Hepatic stellate cell (primary cell): Measurements from ENCODE around the gene GNAS-AS1.

ENCODE experiments used
- DNase-seq: peaks from one replicate; pipeline ENCODE4 v3.0.0; 2011; ENCODE audit warnings: low spot score

The GNAS-AS1 gene

DNA sequence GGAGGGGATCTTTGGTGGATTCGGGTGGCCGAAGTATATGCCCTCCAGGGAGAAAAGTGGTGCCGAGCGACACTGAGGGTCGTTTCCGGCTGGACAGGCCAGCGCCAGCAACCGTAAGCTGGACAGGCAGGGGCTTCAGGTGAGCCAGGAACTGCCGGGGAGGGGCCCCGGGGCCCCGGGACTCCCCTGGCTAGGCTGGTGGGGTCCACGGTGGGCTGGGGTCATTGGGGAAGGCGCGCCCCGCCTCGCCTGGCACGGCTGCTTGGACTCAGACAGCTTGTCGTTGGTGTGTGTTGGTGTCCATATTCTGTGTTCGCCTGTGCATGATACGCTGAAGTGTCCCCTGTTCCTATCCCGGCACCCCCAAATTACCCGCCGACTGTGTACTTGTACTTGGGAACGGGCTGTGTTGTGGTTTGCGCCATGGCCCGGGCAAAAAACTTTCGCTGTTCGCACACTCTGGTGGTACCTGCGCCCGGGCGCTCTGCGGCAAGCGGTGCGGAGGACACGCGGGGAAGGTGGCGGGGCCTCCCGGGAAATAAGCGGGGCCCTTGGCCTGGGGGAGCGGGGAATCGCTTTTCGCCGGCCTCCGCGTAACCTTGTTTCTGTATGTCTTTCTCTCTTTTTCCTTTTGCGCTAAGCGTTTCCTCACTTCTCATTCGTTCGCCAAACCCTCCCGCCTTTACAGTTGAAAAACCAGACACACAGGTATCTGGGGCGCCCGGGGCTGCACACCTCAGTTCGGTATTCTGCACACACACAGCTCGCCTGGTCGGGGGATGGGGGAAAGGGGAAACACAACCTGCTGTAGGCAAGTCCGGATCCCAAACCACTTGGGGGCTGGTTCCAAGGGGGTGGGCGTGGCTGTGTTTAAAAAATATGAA, 5.0 kb upstream of the GNAS-AS1 start:
- no peak for DNase-seq

DNA sequence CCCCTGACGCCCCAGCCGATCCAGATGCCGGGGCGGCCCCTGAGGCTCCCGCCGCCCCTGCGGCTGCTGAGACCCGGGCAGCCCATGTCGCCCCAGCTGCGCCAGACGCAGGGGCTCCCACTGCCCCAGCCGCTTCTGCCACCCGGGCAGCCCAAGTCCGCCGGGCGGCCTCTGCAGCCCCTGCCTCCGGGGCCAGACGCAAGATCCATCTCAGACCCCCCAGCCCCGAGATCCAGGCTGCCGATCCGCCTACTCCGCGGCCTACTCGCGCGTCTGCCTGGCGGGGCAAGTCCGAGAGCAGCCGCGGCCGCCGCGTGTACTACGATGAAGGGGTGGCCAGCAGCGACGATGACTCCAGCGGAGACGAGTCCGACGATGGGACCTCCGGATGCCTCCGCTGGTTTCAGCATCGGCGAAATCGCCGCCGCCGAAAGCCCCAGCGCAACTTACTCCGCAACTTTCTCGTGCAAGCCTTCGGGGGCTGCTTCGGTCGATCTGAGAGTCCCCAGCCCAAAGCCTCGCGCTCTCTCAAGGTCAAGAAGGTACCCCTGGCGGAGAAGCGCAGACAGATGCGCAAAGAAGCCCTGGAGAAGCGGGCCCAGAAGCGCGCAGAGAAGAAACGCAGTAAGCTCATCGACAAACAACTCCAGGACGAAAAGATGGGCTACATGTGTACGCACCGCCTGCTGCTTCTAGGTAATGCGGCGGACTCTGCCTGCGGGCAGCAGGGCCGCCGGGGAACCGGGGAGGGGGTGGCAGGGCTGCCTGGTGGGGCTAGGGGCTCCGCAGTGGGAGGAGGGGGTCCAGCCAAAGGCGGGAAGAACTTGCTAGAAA, 4.2 kb upstream of the GNAS-AS1 start:
- no peak for DNase-seq

DNA sequence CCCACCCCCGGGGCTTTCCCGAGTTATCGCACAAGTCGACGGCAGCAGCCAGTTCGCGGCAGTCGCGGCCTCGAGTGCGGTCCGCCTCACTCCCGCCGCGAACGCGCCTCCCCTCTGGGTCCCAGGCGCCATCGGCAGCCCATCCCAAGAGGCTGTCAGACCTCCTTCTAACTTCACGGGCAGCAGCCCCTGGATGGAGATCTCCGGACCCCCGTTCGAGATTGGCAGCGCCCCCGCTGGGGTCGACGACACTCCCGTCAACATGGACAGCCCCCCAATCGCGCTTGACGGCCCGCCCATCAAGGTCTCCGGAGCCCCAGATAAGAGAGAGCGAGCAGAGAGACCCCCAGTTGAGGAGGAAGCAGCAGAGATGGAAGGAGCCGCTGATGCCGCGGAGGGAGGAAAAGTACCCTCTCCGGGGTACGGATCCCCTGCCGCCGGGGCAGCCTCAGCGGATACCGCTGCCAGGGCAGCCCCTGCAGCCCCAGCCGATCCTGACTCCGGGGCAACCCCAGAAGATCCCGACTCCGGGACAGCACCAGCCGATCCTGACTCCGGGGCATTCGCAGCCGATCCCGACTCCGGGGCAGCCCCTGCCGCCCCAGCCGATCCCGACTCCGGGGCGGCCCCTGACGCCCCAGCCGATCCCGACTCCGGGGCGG, 3.4 kb upstream of the GNAS-AS1 start:
- no peak for DNase-seq

DNA sequence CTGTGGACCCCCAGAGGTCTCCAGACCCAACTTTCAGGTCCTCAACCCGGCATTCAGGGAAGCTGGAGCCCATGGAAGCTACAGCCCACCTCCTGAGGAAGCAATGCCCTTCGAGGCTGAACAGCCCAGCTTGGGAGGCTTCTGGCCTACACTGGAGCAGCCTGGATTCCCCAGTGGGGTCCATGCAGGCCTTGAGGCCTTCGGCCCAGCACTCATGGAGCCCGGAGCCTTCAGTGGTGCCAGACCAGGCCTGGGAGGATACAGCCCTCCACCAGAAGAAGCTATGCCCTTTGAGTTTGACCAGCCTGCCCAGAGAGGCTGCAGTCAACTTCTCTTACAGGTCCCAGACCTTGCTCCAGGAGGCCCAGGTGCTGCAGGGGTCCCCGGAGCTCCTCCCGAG, 2.8 kb upstream of the GNAS-AS1 start:
- DNase-seq = no peak

DNA sequence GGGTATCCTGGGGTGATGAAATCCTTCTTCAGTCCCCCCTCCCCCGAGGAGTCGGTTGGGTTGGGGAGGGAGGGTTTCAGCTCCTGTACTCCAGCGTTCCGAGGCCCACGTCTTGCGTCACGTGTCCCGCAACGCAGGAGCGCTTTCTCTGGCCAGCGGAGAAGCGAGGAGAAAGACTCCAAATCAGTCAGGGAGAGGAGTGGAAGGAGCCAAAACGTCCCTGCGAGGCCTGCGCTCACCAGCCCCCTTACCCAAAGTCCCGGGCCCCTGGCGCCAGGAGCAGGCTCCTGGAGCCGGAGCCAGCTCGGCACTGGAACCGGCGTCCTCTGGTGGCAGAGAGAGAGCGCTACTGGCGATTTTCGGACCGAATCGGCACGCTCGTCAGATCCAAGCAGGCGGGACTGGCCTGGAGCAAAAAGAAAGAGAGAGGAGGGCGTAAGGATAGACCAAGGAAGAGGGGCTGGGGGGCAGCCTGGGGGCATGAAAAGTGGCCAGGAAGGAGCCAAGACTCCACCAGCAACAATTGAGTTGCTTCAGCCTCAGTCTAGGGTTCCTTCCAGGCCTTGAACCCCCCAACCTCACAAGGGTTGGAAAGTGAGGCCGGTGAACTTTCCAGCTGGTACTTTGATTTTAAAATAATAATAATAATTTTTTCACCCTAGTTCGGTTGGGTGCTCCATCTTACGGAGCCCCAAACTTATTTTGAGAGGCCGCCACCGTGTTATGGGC, 2.0 kb upstream of the GNAS-AS1 start, which contains the start of gene GNAS:
Gene GNAS, plus strand, starts transcription at position 174 of the 729 bp plus-strand sequence.
- DNase-seq = peak; percentile 68

DNA sequence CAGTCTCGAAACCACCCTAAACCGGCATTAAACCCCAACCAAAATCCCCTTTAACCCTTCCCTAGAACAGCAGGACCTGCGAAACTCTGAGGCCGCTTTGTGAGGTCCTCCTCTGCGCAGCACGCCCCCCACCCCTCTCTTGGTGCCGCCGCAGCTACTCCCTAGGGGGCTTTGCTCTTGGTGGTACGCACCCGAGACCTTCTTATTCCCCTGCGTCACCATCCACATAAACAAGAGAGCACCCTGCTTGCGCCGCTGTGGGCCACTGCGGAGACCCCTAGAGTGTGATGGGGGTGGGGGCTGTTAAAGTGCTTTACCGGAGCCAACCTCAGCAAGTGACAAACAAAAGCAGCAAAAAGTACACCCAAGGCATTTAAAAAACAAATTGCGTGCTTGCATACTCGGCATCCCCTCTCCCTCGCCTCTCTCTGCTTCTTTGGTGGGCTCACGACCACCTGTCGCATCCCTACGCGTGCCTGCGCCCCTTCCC, 1.3 kb upstream of the GNAS-AS1 start:
- no peak for DNase-seq

DNA sequence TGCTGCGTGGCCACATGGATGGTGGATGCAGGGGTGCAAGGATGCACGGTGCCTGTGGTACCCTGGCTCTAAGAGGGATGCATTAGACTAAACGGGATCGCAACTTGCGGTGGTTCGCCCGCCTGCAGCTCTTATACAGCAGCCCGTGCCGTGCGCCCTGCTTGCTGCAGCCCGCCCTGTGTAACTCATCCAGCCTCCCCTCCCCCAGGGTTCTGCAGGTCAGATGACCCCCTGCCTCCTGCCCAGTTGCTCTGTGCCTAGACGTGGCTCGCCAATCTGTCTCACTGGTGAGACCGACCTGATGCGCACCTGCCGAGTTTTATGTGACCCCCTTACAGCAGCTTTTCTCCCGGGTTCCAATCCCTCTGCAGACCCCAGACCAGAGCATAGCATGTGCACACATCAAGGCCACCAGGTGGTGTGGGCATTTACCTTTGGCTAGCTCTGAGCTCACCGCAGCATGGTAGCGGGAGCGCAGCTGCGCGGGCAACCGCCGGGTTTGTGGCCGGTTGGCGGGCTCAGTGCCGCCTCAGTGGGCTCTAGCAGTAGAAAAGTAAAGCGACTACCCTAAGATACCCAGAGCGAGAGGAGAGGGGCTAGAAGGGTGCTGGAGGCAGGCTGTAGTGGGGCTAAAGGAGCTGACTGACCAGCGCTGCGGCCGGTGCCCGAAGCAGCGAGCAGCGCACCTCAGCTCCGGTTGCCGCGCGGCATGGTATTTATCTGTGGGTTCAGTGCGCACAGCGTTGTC, 693 bp upstream of the GNAS-AS1 start:
- DNase-seq = no peak

DNA sequence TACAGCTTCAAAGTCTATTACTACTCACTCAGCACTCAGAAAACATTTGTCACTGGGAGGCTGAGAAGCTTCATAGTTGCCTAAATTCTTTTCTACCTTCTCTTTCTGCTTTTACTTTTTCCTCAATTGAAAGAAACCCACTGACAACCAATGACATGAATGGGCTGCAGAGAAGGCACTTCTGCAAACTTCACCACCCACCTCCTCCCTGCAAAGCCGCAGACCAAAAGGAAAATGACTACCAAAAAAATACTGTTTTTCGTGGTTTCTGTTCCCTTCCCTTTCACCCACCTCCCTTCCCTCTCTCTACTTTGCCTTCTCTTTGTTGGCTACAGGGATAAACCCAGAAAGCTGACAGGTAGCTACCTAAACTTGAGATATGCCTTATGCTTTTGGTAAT, 3.2 kb downstream of the GNAS-AS1 start:
- no peak for DNase-seq

DNA sequence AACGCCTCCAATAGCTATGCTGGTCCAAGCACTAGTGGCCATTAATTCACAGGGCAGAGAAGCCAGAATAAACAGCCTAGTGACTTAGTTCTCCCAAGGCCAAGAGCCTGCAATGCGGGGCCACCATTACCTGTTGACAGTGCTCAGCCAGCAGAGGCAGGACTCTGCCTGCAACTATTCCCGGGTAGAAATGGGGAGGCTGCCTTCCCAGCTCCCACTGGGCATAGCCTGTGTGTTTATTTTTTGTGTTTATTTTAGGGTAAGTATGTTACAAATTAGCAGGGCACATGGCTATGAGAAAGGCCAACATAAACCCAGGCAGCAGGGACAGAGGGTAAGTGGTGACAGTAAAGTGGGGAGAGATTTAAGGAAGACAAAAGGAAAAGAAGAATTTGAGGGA, 5.0 kb downstream of the GNAS-AS1 start:
- DNase-seq = no peak

DNA sequence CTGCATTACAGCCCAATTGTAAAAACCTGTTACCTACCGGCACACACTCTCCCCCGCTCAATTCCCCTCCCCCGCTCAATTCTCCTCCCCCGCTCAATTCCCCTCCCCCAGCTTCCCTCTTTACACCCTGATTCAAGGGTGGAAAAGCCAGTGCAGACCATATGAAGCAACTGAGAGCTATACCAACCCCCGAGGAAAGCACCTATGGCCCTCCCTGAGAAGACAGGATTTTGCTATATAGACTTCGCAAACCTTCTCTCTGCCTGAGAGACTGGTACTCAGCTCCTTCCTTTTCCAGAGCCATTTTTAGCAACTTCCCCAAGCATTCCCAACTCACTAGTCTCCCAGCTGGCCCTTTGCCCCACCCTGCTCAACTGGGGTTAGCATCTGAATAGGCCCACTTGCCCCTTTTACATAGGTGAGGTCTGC, 7.6 kb downstream of the GNAS-AS1 start:
- no peak for DNase-seq

DNA sequence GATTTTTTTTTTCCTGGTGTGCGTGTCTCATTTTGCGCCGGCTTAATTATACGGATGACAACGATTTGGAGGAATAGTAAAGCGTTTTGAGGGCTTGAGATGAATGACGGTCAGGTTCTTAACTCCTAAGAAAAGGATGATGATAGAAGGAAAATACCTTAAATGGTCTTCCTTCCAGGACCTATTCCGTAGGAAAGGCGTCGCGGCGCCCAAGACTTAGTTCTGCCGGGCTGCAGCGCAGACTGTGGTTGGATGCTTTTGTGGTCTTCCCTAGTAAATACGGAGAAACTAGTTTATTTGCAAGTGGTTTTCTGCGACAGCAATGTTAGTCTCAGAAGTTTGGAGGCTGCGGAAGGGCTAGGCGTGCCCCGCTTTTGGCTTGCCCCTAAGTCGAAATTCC, 8.4 kb downstream of the GNAS-AS1 start:
- no peak for DNase-seq

DNA sequence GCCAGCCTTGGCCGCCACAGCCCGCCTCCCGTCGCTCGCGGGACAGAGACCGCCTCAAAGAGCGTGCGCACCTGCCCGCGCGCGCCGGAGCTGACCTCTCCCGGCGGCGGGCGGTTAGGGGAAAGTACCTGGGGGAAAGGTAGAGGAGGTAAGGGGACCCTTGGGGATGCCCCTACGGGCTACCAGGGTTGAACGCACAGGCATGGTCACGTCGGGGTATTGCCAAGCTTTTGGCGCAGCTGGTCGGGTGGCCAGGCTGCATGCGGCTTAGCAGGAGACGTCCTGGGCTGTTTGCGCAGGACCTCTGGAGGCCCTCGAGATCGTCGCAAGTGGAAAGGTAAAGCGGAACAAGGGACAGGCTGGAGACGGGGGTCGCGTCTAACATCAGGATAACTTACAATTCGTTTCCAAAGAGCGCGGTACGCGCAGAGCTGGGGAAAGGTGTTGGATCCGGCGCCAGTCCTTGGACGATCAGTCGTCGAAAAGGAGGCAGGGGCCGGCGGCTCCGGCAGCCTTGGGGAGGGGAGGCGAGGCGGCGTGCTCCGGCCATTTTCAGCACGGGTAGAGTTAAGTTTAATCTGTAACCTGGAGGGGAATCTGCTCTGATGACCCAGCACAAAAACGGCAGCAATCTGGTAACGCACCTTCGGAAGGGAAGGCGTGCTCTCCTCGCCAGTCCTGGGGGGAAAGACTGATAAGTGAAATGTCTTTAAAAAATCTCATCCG, 9.0 kb downstream of the GNAS-AS1 start:
- DNase-seq = no peak

DNA sequence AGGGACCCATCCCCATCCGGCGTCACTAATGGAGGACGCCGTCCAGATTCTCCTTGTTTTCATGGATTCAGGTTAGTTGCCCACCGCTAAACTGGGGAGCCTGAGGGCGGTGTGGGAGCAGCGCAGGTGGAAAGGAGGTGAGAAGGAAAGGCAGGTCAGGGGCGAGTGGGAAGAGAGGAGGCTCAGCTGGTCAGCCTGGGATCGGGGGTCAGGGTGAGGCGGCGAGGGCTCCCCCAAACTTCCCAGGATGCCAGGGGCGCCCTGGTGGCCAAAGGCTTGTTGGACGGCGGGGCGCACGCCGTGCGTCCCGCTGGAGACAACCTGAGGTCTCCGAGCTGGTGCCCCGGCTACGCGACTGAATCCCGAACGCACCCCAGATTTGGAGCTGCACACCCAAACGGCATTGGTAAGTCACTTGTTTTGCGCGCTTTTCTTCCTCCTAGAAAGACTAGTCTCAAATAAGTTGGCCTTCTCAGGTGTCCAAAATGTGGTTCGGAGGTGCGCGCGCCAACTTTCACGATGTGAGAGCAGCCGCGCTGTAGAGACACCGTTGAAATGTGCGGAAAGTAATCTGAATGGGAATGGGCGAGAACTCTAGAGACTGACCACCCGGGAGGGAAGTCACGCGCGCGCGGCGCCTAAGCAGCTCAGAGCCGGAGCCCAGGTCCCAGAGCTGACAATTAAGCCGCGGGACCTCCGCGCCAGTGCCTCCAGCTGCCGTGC, 9.7 kb downstream of the GNAS-AS1 start:
- DNase-seq = no peak

DNA sequence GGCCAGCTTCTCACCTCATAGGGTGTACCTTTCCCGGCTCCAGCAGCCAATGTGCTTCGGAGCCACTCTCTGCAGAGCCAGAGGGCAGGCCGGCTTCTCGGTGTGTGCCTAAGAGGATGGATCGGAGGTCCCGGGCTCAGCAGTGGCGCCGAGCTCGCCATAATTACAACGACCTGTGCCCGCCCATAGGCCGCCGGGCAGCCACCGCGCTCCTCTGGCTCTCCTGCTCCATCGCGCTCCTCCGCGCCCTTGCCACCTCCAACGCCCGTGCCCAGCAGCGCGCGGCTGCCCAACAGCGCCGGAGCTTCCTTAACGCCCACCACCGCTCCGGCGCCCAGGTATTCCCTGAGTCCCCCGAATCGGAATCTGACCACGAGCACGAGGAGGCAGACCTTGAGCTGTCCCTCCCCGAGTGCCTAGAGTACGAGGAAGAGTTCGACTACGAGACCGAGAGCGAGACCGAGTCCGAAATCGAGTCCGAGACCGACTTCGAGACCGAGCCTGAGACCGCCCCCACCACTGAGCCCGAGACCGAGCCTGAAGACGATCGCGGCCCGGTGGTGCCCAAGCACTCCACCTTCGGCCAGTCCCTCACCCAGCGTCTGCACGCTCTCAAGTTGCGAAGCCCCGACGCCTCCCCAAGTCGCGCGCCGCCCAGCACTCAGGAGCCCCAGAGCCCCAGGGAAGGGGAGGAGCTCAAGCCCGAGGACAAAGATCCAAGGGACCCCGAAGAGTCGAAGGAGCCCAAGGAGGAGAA, 10.5 kb downstream of the GNAS-AS1 start:
- DNase-seq = no peak

DNA sequence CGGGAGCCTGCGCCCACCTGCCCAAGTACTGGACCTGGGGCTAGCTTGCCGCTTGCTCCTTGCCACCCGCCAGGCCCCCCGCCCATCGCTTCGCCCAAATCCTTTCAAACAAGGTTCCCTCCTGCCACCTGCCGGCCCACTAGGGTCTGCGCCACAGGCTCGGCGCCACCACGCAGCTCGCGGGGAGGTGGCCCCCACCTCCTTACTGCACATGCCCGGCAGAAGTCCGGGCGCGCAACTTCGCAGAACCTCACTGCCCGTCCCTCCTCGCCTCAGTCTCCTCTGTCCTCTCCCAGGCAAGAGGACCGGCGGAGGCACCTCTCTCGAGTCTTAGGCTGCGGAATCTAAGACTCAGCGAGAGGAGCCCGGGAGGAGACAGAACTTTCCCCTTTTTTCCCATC, 11.2 kb downstream of the GNAS-AS1 start:
- no peak for DNase-seq

DNA sequence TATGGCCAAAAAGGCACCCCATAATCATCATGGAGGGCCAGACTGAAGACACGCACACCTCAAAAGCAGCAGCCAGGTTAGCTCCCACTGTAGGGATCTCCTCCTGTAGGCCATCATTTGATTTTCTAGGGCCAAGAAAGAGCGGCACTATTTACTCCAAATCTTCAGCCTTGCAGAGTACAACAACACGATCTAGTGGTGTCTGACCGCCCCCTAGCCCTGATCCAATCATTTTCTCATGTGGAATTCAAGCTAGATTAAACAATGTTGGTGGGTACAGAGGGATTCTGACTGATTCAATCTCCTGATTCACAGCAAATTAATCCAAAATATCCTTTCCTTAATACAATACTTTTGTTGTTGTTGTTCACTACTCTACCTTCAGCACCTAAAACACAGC, 12.5 kb downstream of the GNAS-AS1 start:
- no peak for DNase-seq

DNA sequence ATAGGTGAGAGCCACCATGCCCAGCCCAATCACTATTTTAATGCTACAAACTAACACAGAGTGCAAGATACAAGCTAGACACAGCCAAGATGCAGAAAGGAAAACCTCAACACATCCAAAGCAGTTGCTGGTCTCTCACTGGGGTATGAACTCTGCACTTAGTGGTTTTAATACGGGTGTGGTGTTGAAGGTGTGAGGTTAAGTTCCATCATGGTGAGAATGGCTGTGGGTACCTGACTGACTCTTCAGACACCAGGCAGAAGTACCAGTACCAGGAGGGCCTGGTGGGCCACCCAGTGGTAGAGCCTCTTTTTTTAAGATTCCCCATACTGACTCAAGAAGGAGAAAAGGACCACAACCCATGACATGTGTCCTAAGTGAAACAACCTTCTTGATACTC, 13.0 kb downstream of the GNAS-AS1 start:
- DNase-seq = no peak

DNA sequence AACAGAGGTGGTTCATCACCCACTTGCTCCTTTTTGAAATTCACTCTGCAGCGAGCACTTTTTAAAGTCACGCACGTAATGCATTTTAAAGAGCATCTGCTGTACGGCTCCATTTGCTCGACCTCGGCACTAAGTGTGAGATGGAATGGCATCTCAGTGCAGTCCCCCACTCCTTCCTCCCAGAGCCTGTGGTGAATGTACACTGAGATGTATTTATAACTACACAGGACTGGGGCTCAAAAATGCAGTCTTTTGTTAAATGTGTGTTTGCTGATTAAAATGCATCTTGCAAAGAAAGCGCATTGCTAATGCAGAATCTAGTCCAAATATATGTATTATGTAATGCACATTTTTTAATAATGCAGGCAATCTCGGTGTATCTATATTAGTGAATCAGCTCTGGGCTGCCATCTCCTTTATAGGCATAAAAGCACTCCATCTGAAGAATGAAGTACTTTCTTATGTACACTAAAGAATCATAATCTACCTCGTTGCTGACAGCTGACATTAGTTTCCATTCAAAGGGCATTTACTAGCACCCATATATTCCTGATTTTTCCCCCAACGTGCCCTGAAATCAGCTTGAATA, 14.0 kb downstream of the GNAS-AS1 start:
- no peak for DNase-seq
